K562 (cell line): ENCODE results near the gene ZNF780B. TPM values are rescaled to one million over a fixed set of nuclear protein-coding genes. Genes with fewer than 3 reads are reported as not detected.

Source experiments
- ATAC-seq: fragments of 200-7000 bp; cut with Tn5 transposase; 3 replicates; pipeline ENCODE4 v1.9.1; 2020; ENCODE audit warnings: moderate library complexity
- Bru-seq: library from RNA; stranded (reverse); fragments of 400-500 nt; gene quantifications from one replicate; lab custom pipeline; 2021; lab: Mats Ljungman, UMichigan
- BruChase-seq, 2 experiments: library from RNA; stranded (reverse); fragments of 400-500 nt; gene quantifications; one replicate each; lab custom pipeline; 2021; lab: Mats Ljungman, UMichigan
- BruUV-seq: library from RNA; stranded (reverse); fragments of 400-500 nt; replicated peaks from 2 replicates; lab custom pipeline; 2021; lab: Mats Ljungman, UMichigan
- CTCF ChIA-PET: fragments of 300-600 bp; formaldehyde crosslinking; extraction: SDS; loops from one replicate; lab custom pipeline; 2021; ENCODE audit warnings: low intra/inter-chr PET ratio; lab: Yijun Ruan, JAX
- POLR2A ChIA-PET: fragments of 300-600, 350-650 bp; sonication (Branson Sonifier 250); formaldehyde crosslinking; extraction: SDS; loops from one replicate; lab custom pipeline; 2021; ENCODE audit warnings: antibody characterized with exemption, inconsistent platforms; lab: Yijun Ruan, JAX
- DNase-seq, 4 experiments: peaks; one replicate each; pipeline versions ENCODE4 v3.0.0 to v3.0.0-alpha.2; 2011 to 2018; ENCODE audit warnings: low spot score in 3 of 4, mixed read lengths in 3 of 4; ENCODE audit errors: extremely low read depth in 1 of 4
- FAIRE-seq: peaks from 2 replicates; lab custom pipeline; 2011; peaks lifted over from hg19 to GRCh38; lab: Jason Lieb, UNC
- H2AFZ ChIP-seq: 2 replicates; pipeline ENCODE4 v1.6.0; 2011; ENCODE audit warnings: low read depth, low read length, control low read depth, inconsistent platforms
- H3K27ac ChIP-seq: fragments of 200-600 bp; 3 replicates; pipeline ENCODE4 v1.8.0; 2011; ENCODE audit warnings: low read depth, mild to moderate bottlenecking, control low read depth, inconsistent platforms, low read length, moderate library complexity, mixed read lengths; ENCODE audit errors: extremely low read depth
- H3K27me3 ChIP-seq, 2 experiments: fragments of 300-600 bp in 1 of 2; 2 replicates in 1 of 2; 3 replicates in 1 of 2; pipeline versions ENCODE4 v1.6.0 to v1.8.0; 2011; ENCODE audit warnings: inconsistent platforms in 2 of 2, low read length in 2 of 2, mild to moderate bottlenecking in 1 of 2, mixed read lengths in 1 of 2, moderate library complexity in 1 of 2; ENCODE audit not compliant: control insufficient read depth in 2 of 2, insufficient read depth in 2 of 2
- H3K36me3 ChIP-seq: fragments of 300-600 bp; 3 replicates; pipeline ENCODE4 v1.8.0; 2011; ENCODE audit warnings: mild to moderate bottlenecking, low read length, inconsistent platforms; ENCODE audit not compliant: control insufficient read depth, insufficient read depth
- H3K4me1 ChIP-seq, 2 experiments: fragments of 200-600 bp in 1 of 2; replicated peaks in 1 of 2; 2 replicates in 1 of 2; 3 replicates in 1 of 2; pipeline versions ENCODE4 v1.5.1 to v1.8.0; 2011; ENCODE audit warnings: inconsistent platforms in 2 of 2, low read length in 2 of 2, mild to moderate bottlenecking in 1 of 2, mixed read lengths in 1 of 2, moderate library complexity in 1 of 2; ENCODE audit not compliant: control insufficient read depth in 2 of 2, insufficient read depth in 2 of 2
- H3K4me2 ChIP-seq: 2 replicates; pipeline ENCODE4 v1.6.1; 2011; ENCODE audit warnings: low read length, control low read depth, inconsistent platforms, mixed read lengths; ENCODE audit not compliant: insufficient read depth
- H3K4me3 ChIP-seq: fragments of 200-600 bp; sonication (generic), shearing (Covaris generic); 2 replicates; pipeline ENCODE4 v1.5.1; 2016; ENCODE audit warnings: control low read depth, inconsistent platforms
- H3K79me2 ChIP-seq: fragments of 200-600 bp; 3 replicates; pipeline ENCODE4 v1.8.0; 2011; ENCODE audit warnings: low read length, inconsistent platforms; ENCODE audit not compliant: control insufficient read depth, insufficient read depth
- H3K9ac ChIP-seq, 2 experiments: 2 replicates each; pipeline versions ENCODE4 v1.6.0 to v1.6.1; 2011; ENCODE audit warnings: low read depth in 2 of 2, low read length in 2 of 2, control low read depth in 1 of 2, inconsistent platforms in 1 of 2, mild to moderate bottlenecking in 1 of 2, mixed read lengths in 1 of 2; ENCODE audit not compliant: insufficient read depth in 1 of 2
- H3K9me1 ChIP-seq: one replicate; pipeline ENCODE4 v1.6.0; 2011; ENCODE audit warnings: inconsistent platforms, mild to moderate bottlenecking, low read length, moderate library complexity; ENCODE audit not compliant: control insufficient read depth, insufficient read depth
- H3K9me3 ChIP-seq: replicated peaks from 2 replicates; pipeline ENCODE4 v1.5.1; 2011; ENCODE audit warnings: low read depth, low read length, inconsistent platforms; ENCODE audit not compliant: control insufficient read depth, insufficient read depth
- H4K20me1 ChIP-seq: replicated peaks from 2 replicates; pipeline ENCODE4 v1.6.1; 2011; ENCODE audit warnings: low read length, inconsistent platforms, mixed read lengths; ENCODE audit not compliant: control insufficient read depth, insufficient read depth
- CREB3L1 ChIP-seq: fragments of 450-650 bp; IDR thresholded peaks from 2 replicates; pipeline ENCODE4 v1.6.1; 2014; ENCODE audit warnings: low read depth, mild to moderate bottlenecking, moderate library complexity, borderline replicate concordance
- E2F5 ChIP-seq: sonication (generic); formaldehyde crosslinking; IDR thresholded peaks from 2 replicates; pipeline ENCODE4 v1.8.0; 2022; ENCODE audit warnings: mild to moderate bottlenecking, missing genetic modification reagents
- EHMT2 ChIP-seq: fragments of 450-650 bp; IDR thresholded peaks from 2 replicates; pipeline ENCODE4 v1.6.1; 2018; ENCODE audit warnings: antibody characterized with exemption
- ESRRA ChIP-seq: fragments of 450-650 bp; IDR thresholded peaks from 2 replicates; pipeline ENCODE4 v1.6.1; 2014; ENCODE audit warnings: low read depth, mild to moderate bottlenecking, moderate library complexity, borderline replicate concordance
- KDM5B ChIP-seq: fragments of 200-600 bp; sonication (generic); IDR thresholded peaks from 2 replicates; pipeline ENCODE4 v1.6.1; 2012; ENCODE audit warnings: low read depth, mild to moderate bottlenecking, moderate library complexity, low read length, control low read depth, inconsistent platforms; ENCODE audit not compliant: insufficient replicate concordance
- PBX2 ChIP-seq, 2 experiments: IDR thresholded peaks in 1 of 2; conservative IDR thresholded peaks in 1 of 2; 2 replicates each; pipeline ENCODE4 v1.6.1; 2016; ENCODE audit warnings: low read depth in 2 of 2, mild to moderate bottlenecking in 1 of 2, missing compliant biosample characterization in 1 of 2, missing genetic modification characterization in 1 of 2, moderate library complexity in 1 of 2
- POLR2G ChIP-seq: fragments of 200-400 bp; formaldehyde crosslinking; IDR thresholded peaks from 2 replicates; pipeline ENCODE4 v1.6.1; 2017; ENCODE audit warnings: low read depth, mild to moderate bottlenecking, antibody characterized with exemption, low read length, moderate library complexity
- WGBS: fragments of 100-300 bp; shearing (Covaris generic); methylation state at CpG from one replicate; pipeline ENCODE4 v1.1.6; 2016; ENCODE audit warnings: low coverage, mixed read lengths; ENCODE audit not compliant: insufficient coverage; ENCODE audit errors: missing lambda C conversion rate; 5-methylcytosine and 5-hydroxymethylcytosine counted together
- in situ Hi-C: fragments of 300-500 bp; cut with MboI; formaldehyde crosslinking; loops from 4 replicates; pipeline ENCODE4 v1.15.0; 2018; ENCODE audit warnings: inconsistent platforms, mixed read lengths
- intact Hi-C: fragments of 100-400 bp; cut with micrococcal nuclease; formaldehyde crosslinking; loops from 2 replicates; pipeline ENCODE4 v1.14.2; 2022
- long read RNA-seq, 3 experiments: library from polyadenylated mRNA in 2 of 3; library from RNA in 1 of 3; unstranded in 2 of 3; stranded (forward) in 1 of 3; transcript quantifications; one replicate each; pipeline ENCODE4 v2.0.0, GENCODE V29; 2019 to 2022
- polyA minus RNA-seq, 3 experiments: library from RNA; depleted of rRNA, polyadenylated mRNA; stranded (reverse); fragments of >200 nt; gene quantifications; 2 replicates each; pipeline ENCODE4 v1.2.3, GENCODE V29; 2011
- polyA plus RNA-seq, 8 experiments: library from polyadenylated mRNA; depleted of rRNA in 4 of 8; stranded (reverse) in 5 of 8; unstranded in 3 of 8; fragments of >200 nt; fragmentation: Nextera tagmentation in 2 of 8; fragmentation: Illumina TruSeq in 1 of 8; extraction: Ambion mirVana in 2 of 8; extraction: Trizol in 1 of 8; gene quantifications; 2 replicates each; pipeline versions ENCODE4 v1.2.1 to v1.2.3, GENCODE V29; 2011 to 2014; ENCODE audit warnings: inconsistent platforms in 1 of 8, missing spikeins in 1 of 8
- total RNA-seq, 7 experiments: library from RNA; depleted of rRNA in 6 of 7; stranded (reverse); fragments of >200 nt in 6 of 7; fragmentation: Illumina TruSeq in 2 of 7; extraction: Trizol in 2 of 7; gene quantifications; 2 replicates each; pipeline versions ENCODE4 v1.2.1 to v1.2.3, GENCODE V29; 2011 to 2021; ENCODE audit warnings: low replicate concordance in 1 of 7

Gene ZNF780B
- 39.6 and 67.1 TPM in 2 replicates for total RNA-seq (2011; cell fraction: chromatin; rRNA removed; ENCODE audit: low replicate concordance)
- 14.7 and 24.7 TPM in 2 replicates for total RNA-seq (2011; cell fraction: nucleolus; rRNA removed)
- 19.2 and 30.7 TPM in 2 replicates for total RNA-seq (2011; cell fraction: nucleoplasm; rRNA removed)
- total RNA-seq (2014; rRNA removed), result 3.9 and 8.8 TPM in 2 replicates
- 18.4 and 19.4 TPM in 2 replicates for total RNA-seq (2014; rRNA removed; fragmentation: Illumina TruSeq; extraction: Trizol)
- total RNA-seq (2015; rRNA removed; fragmentation: Illumina TruSeq; extraction: Trizol), result 7.8 and 9.7 TPM in 2 replicates
- 10.9 and 11.2 TPM in 2 replicates for total RNA-seq (2021)
- polyA plus RNA-seq (2011; rRNA removed), result 4.4 and 6.0 TPM in 2 replicates
- polyA plus RNA-seq (2011; cell fraction: cytosol; rRNA removed), result 0.48 and 1.5 TPM in 2 replicates
- 10.9 and 12.0 TPM in 2 replicates for polyA plus RNA-seq (2011; cell fraction: nucleus; rRNA removed)
- polyA plus RNA-seq (2012), result 7.7 and 8.6 TPM in 2 replicates
- 10.5 and 10.9 TPM in 2 replicates for polyA plus RNA-seq (2014; fragmentation: Illumina TruSeq; extraction: Trizol)
- polyA plus RNA-seq (2014; fragmentation: Nextera tagmentation; extraction: Ambion mirVana), result 1 to 10 TPM; 3.9 to 4.0 TPM
- polyA plus RNA-seq (2014; rRNA removed), result 6.5 and 9.5 TPM in 2 replicates
- 11.4 and 21.7 TPM in 2 replicates for polyA minus RNA-seq (2011; rRNA and poly(A)+ RNA removed)
- polyA minus RNA-seq (2011; cell fraction: cytosol; rRNA and poly(A)+ RNA removed), result 1.2 and 2.3 TPM in 2 replicates
- 11.4 and 22.7 TPM in 2 replicates for polyA minus RNA-seq (2011; cell fraction: nucleus; rRNA and poly(A)+ RNA removed)
- percentile 71 among the genes with signal in this experiment for Bru-seq, nascent RNA
- percentile 84 among the genes with signal in this experiment for BruChase-seq, experiment 1, labeled RNA remaining after a 2-hour chase
- percentile 82 among the genes with signal in this experiment for BruChase-seq, experiment 2, labeled RNA remaining after a 6-hour chase
- long read RNA-seq, experiment 1, full-length matches to known transcripts, result 1 of 13 reads
- long read RNA-seq, experiment 1, partial matches to known transcripts, result 2 of 13 reads
- long read RNA-seq, experiment 1, other reads (novel, unspliced or antisense), result 10 of 13 reads
- long read RNA-seq, experiment 2, partial matches to known transcripts, result 1 of 2 reads
- long read RNA-seq, experiment 2, other reads (novel, unspliced or antisense), result 1 of 2 reads
- long read RNA-seq, experiment 3, full-length matches to known transcripts, result 1 of 2 reads
- long read RNA-seq, experiment 3, partial matches to known transcripts, result 0 of 2 reads
- long read RNA-seq, experiment 3, other reads (novel, unspliced or antisense), result 1 of 2 reads

GRCh38 chr19:40055832-40056504, at the start of gene ZNF780B:
Gene ZNF780B, minus strand, starts transcription at chr19:40056231. Its CDS starts 5,899 bp downstream, at chr19:40050332.
- TSS peak; percentile 68 for BruUV-seq
- peak within 1 kb of the TSS; percentile 51 for H3K27ac ChIP-seq
- ATAC-seq, result peak; percentile 98
- no peaks in the 10 kb centered on the region for H3K36me3 ChIP-seq
- ChIA-PET CTCF (no interaction called here), POLR2A (interaction anchor here (0.6 to 1.1 kb wide), 3 partner anchors 58 to 85 kb away, joined by 3 read pairs; partner anchors contain the start of gene PSMC4)
- H3K9me1 ChIP-seq, result no peaks in the 10 kb centered on the region
- H3K9ac ChIP-seq, result peak within 1 kb of the TSS; percentile 67 to 95
- no peaks in the 10 kb centered on the region for H4K20me1 ChIP-seq
- peaks cover 0 to 5% of the 10 kb centered on the region in 2 experiments; a peak in 2 of 5 replicates for H3K4me1 ChIP-seq
- peak within 1 kb of the TSS; percentile 64 for H3K4me3 ChIP-seq
- H3K27me3 ChIP-seq, result no peaks in the 10 kb centered on the region
- intact Hi-C loops, result no loop called here
- H3K4me2 ChIP-seq, result peak within 1 kb of the TSS; percentile 96
- peak; percentile 76 for FAIRE-seq
- H2AFZ ChIP-seq, result peak within 1 kb of the TSS; percentile 93
- in situ Hi-C loops, result no loop called here
- peak; percentile 43 to 78 (median 60) for DNase-seq
- H3K79me2 ChIP-seq, result peaks cover 12% of the 10 kb centered on the region
- H3K9me3 ChIP-seq, result peaks cover 9% of the 10 kb centered on the region; the same call in 1 of the 2 replicates
- 9% methylated on average over 38 of the region's 41 CpGs for WGBS
- TF ChIP-seq PBX2 (CRISPR knock-in tag; IDR thresholded peaks at IDR 0.05; ENCODE audit: low read depth), result peak; percentile 48; the same call in 1 of the 2 replicates
- peak; percentile 22; the same call in 1 of the 2 replicates for TF ChIP-seq PBX2 (tag; conservative IDR thresholded peaks at IDR 0.05; ENCODE audit: low read depth)
- TF ChIP-seq ESRRA, result peak; percentile 60
- TF ChIP-seq POLR2G, result peak; percentile 75
- peak; percentile 55 for TF ChIP-seq KDM5B
- TF ChIP-seq E2F5 (CRISPR knock-in tag), result no peak; the same call in 1 of the 2 replicates
- peak; percentile 32; the same call in 1 of the 2 replicates for TF ChIP-seq CREB3L1
- TF ChIP-seq EHMT2, result peak; percentile 72; the same call in 1 of the 2 replicates
